ENCODE measurements around the gene MLANA.
A peak's percentile ranks its signal among the peaks of the same experiment; 100 is the strongest.
"Not testable (repeated sequence)": the region's sequence is repeated elsewhere in the genome, so short reads cannot be mapped to it uniquely, and the experiment has no call there.

Gene MLANA

GRCh38 chr9:5869315-5870019 lies 21.2 kb upstream of the MLANA start:
- DNase-seq (ENCODE audit: low read depth in 2 of 2) = no peak

GRCh38 chr9:5870020-5870339 lies 20.7 kb upstream of the MLANA start:
- no peak for DNase-seq (ENCODE audit: low read depth in 2 of 2)

- no peak for DNase-seq (ENCODE audit: low read depth in 2 of 2)
These were observed 20.0 kb upstream of the MLANA start for GRCh38 chr9:5870691-5871090.

GRCh38 chr9:5871785-5872184 lies 18.9 kb upstream of the MLANA start:
- no peak for DNase-seq (ENCODE audit: low read depth in 2 of 2)

GRCh38 chr9:5872511-5872910 lies 18.2 kb upstream of the MLANA start:
- peak in 1 of 2 experiments; percentile 8 for DNase-seq (ENCODE audit: low read depth in 2 of 2)

- no peak for DNase-seq (ENCODE audit: low read depth in 2 of 2)
These were observed 17.2 kb upstream of the MLANA start for GRCh38 chr9:5873439-5873838.

- no peak for DNase-seq (ENCODE audit: low read depth in 2 of 2)
These were observed 16.6 kb upstream of the MLANA start for GRCh38 chr9:5874048-5874447.

GRCh38 chr9:5876026-5876425 lies 14.7 kb upstream of the MLANA start:
- DNase-seq (ENCODE audit: low read depth in 2 of 2) = no peak

GRCh38 chr9:5876711-5877110 lies 14.0 kb upstream of the MLANA start:
- DNase-seq (ENCODE audit: low read depth in 2 of 2) = no peak

- DNase-seq (ENCODE audit: low read depth in 2 of 2) = peak; percentile 55 to 58
These were observed 11.1 kb upstream of the MLANA start for GRCh38 chr9:5879419-5880181.

- not testable (repeated sequence) for DNase-seq (ENCODE audit: low read depth in 2 of 2)
These were observed 8.3 kb upstream of the MLANA start for GRCh38 chr9:5882244-5883012.

- no peak for DNase-seq (ENCODE audit: low read depth in 2 of 2)
These were observed 6.5 kb upstream of the MLANA start for GRCh38 chr9:5884191-5884590.

GRCh38 chr9:5886114-5886939 lies 4.4 kb upstream of the MLANA start:
- peak in 1 of 2 experiments; percentile 29 for DNase-seq (ENCODE audit: low read depth in 2 of 2)

- no peak for DNase-seq (ENCODE audit: low read depth in 2 of 2)
These were observed 1.9 kb downstream of the MLANA start for GRCh38 chr9:5892456-5893133.

- DNase-seq (ENCODE audit: low read depth in 2 of 2) = no peak
These were observed 2.4 kb downstream of the MLANA start for GRCh38 chr9:5893134-5893505.

GRCh38 chr9:5893591-5894236 lies 3.0 kb downstream of the MLANA start:
- DNase-seq (ENCODE audit: low read depth in 2 of 2) = no peak

- DNase-seq (ENCODE audit: low read depth in 2 of 2) = no peak
These were observed 3.7 kb downstream of the MLANA start for GRCh38 chr9:5894237-5894959.

- DNase-seq (ENCODE audit: low read depth in 2 of 2) = no peak
These were observed 5.1 kb downstream of the MLANA start for GRCh38 chr9:5895782-5896181.

- no peak for DNase-seq (ENCODE audit: low read depth in 2 of 2)
These were observed 6.2 kb downstream of the MLANA start for GRCh38 chr9:5896863-5897262.

GRCh38 chr9:5897851-5898250 lies 7.2 kb downstream of the MLANA start:
- no peak for DNase-seq (ENCODE audit: low read depth in 2 of 2)

Measured in fibroblast of skin of left quadriceps (primary cell).